Mesenchymal stem cell (in vitro differentiated cells and primary cell): ENCODE data around the gene TYMP.

ENCODE experiments used
- DNase-seq: peaks from one replicate; pipeline ENCODE4 v3.0.0-alpha.2; 2013
- H2AFZ ChIP-seq: one replicate; pipeline ENCODE4 v1.6.1; 2013; ENCODE audit warnings: low read depth, mild to moderate bottlenecking, control low read depth, inconsistent platforms, low read length, moderate library complexity
- H2AK5ac ChIP-seq: 2 replicates; pipeline ENCODE4 v1.6.1; 2013; ENCODE audit warnings: low read length, moderate library complexity, mild to moderate bottlenecking, inconsistent platforms; ENCODE audit not compliant: severe bottlenecking
- H2BK120ac ChIP-seq: one replicate; pipeline ENCODE4 v1.6.1; 2013; ENCODE audit warnings: low read depth, mild to moderate bottlenecking, inconsistent platforms, low read length, moderate library complexity
- H2BK12ac ChIP-seq, 2 experiments: one replicate each; pipeline ENCODE4 v1.6.1; 2013; ENCODE audit warnings: inconsistent platforms in 2 of 2, low read length in 2 of 2, mild to moderate bottlenecking in 2 of 2, moderate library complexity in 2 of 2, control low read depth in 1 of 2
- H2BK15ac ChIP-seq: one replicate; pipeline ENCODE4 v1.6.1; 2013; ENCODE audit warnings: mild to moderate bottlenecking, low read depth, inconsistent platforms; ENCODE audit not compliant: poor library complexity, severe bottlenecking
- H2BK5ac ChIP-seq: 2 replicates; pipeline ENCODE4 v1.6.1; 2013; ENCODE audit warnings: low read depth, mild to moderate bottlenecking, low read length, control low read depth, inconsistent platforms; ENCODE audit not compliant: poor library complexity, severe bottlenecking
- H3K14ac ChIP-seq, 2 experiments: one replicate each; pipeline ENCODE4 v1.6.1; 2013; ENCODE audit warnings: inconsistent platforms in 2 of 2, low read length in 2 of 2, control low read depth in 1 of 2, mild to moderate bottlenecking in 1 of 2, moderate library complexity in 1 of 2
- H3K18ac ChIP-seq, 2 experiments: one replicate each; pipeline ENCODE4 v1.6.1; 2013; ENCODE audit warnings: inconsistent platforms in 2 of 2, low read length in 2 of 2, control low read depth in 1 of 2, low read depth in 1 of 2, mild to moderate bottlenecking in 1 of 2
- H3K23ac ChIP-seq, 2 experiments: one replicate each; pipeline ENCODE4 v1.6.1; 2013; ENCODE audit warnings: inconsistent platforms in 2 of 2, low read length in 2 of 2, mild to moderate bottlenecking in 2 of 2, moderate library complexity in 2 of 2, control low read depth in 1 of 2
- H3K27ac ChIP-seq: 2 replicates; pipeline ENCODE4 v1.5.1; 2013; ENCODE audit warnings: mild to moderate bottlenecking, moderate library complexity, low read length, control low read depth, inconsistent platforms; ENCODE audit not compliant: poor library complexity, severe bottlenecking
- H3K27me3 ChIP-seq, 2 experiments: 2 replicates each; pipeline versions ENCODE4 v1.6.1 to v1.7.0; 2013; ENCODE audit warnings: low read length in 2 of 2, mild to moderate bottlenecking in 2 of 2, moderate library complexity in 2 of 2, control low read depth in 1 of 2, inconsistent platforms in 1 of 2; ENCODE audit not compliant: control insufficient read depth in 1 of 2, insufficient read depth in 1 of 2
- H3K36me3 ChIP-seq, 2 experiments: 2 replicates each; pipeline versions ENCODE4 v1.6.1 to v1.7.0; 2013; ENCODE audit warnings: low read length in 2 of 2, control low read depth in 1 of 2, inconsistent platforms in 1 of 2, low read depth in 1 of 2, mild to moderate bottlenecking in 1 of 2; ENCODE audit not compliant: insufficient read depth in 2 of 2, control insufficient read depth in 1 of 2
- H3K4ac ChIP-seq, 2 experiments: one replicate each; pipeline ENCODE4 v1.6.1; 2013; ENCODE audit warnings: inconsistent platforms in 2 of 2, low read length in 2 of 2, mild to moderate bottlenecking in 2 of 2, moderate library complexity in 2 of 2, control low read depth in 1 of 2, low read depth in 1 of 2
- H3K4me1 ChIP-seq: 2 replicates; pipeline ENCODE4 v1.6.1; 2013; ENCODE audit warnings: low read depth, low read length, control low read depth; ENCODE audit not compliant: control insufficient read depth, insufficient read depth
- H3K4me2 ChIP-seq: 2 replicates; pipeline ENCODE4 v1.6.1; 2013; ENCODE audit warnings: low read length, mild to moderate bottlenecking, inconsistent platforms; ENCODE audit not compliant: poor library complexity, severe bottlenecking
- H3K4me3 ChIP-seq, 2 experiments: 2 replicates each; pipeline versions ENCODE4 v1.5.1 to v1.7.0; 2013; ENCODE audit warnings: low read length in 2 of 2, mild to moderate bottlenecking in 2 of 2, control low read depth in 1 of 2, low read depth in 1 of 2; ENCODE audit not compliant: insufficient read depth in 1 of 2
- H3K79me1 ChIP-seq: replicated peaks from 2 replicates; pipeline ENCODE4 v1.6.1; 2013; ENCODE audit warnings: mild to moderate bottlenecking, control low read depth, low read length, inconsistent platforms; ENCODE audit not compliant: poor library complexity, severe bottlenecking
- H3K9ac ChIP-seq: 2 replicates; pipeline ENCODE4 v1.7.0; 2013; ENCODE audit warnings: mild to moderate bottlenecking, low read length, moderate library complexity
- H3K9me3 ChIP-seq: 2 replicates; pipeline ENCODE4 v1.7.0; 2013; ENCODE audit warnings: mild to moderate bottlenecking, low read length; ENCODE audit not compliant: control insufficient read depth
- H4K8ac ChIP-seq: one replicate; pipeline ENCODE4 v1.6.1; 2013; ENCODE audit warnings: inconsistent platforms, mild to moderate bottlenecking, low read length, moderate library complexity
- H4K91ac ChIP-seq: one replicate; pipeline ENCODE4 v1.6.1; 2013; ENCODE audit warnings: mild to moderate bottlenecking, low read length, inconsistent platforms
- WGBS: methylation state at CpG from one replicate; pipeline ENCODE4 v1.1.7; 2013; ENCODE audit warnings: mixed read lengths; 5-methylcytosine and 5-hydroxymethylcytosine counted together

The TYMP gene

DNA sequence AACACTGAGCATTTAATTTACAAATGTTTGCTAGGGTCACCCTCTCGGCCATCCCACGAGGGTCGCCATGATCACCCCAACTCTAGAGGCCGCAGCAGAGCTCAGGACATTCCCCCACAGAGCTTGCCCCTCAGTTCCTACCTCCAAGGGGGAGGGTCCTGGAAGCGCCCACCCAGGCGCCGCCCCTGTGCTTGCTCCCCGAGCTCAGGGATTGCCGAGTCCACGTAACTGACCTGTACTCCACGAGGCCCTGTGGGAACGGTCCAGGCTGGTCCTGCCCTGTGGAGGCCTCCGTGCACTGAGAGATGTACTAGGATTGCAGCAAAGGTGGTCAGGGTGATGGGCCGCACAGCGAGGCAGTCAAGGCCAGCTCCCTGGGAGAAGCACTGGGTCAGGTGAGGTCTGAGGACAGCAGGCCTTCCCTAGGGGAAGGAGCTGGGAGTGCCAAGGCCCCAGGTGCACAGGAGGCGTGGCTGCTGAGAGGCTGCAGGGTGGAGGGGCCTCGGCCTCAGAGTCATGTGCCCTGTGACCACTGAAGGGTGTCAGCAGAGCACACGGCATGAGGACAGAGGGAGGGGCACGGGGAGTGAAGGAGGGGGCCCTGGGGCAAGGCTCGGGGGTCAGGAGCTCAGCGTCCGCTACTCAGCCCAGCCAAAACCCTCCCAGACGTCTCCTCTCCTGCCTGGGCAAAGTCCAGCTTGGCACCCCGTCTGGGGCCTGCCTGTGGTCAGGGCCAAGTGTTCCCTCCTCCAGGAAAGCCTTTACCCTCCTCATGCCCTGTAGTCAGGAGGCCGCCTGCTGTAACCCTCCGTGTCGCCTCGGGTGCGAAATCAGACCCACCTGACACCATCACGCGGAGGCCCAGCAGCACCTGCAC lies 45.6 kb downstream of the TYMP start:
- no peak overlapping the region for H2AK5ac ChIP-seq
- H3K79me1 ChIP-seq = no peaks in the 10 kb centered on the region
- H3K14ac ChIP-seq = no peak overlapping the region
- no peak overlapping the region for H2BK12ac ChIP-seq
- no peak for DNase-seq
- H3K4me2 ChIP-seq = no peak overlapping the region
- H2BK15ac ChIP-seq = no peak overlapping the region
- H2AFZ ChIP-seq = no peak overlapping the region
- no peaks in the 10 kb centered on the region for H3K9me3 ChIP-seq
- H3K9ac ChIP-seq = no peak overlapping the region
- H4K8ac ChIP-seq = no peak overlapping the region
- peaks cover 0 to 18% of the 10 kb centered on the region in 2 experiments for H3K36me3 ChIP-seq
- H4K91ac ChIP-seq = peak overlapping the region; percentile 2
- H3K27ac ChIP-seq = no peak overlapping the region
- no peak overlapping the region for H3K18ac ChIP-seq
- peaks cover 44% of the 10 kb centered on the region for H3K4me1 ChIP-seq
- H3K4me3 ChIP-seq = no peak overlapping the region
- no peak overlapping the region for H2BK5ac ChIP-seq
- 92% methylated on average over 25 of the region's 31 CpGs for WGBS
- H3K4ac ChIP-seq = no peak overlapping the region
- H3K23ac ChIP-seq = no peak overlapping the region
- H3K27me3 ChIP-seq = peaks cover 23 to 82% of the 10 kb centered on the region in 2 experiments
- no peak overlapping the region for H2BK120ac ChIP-seq

DNA sequence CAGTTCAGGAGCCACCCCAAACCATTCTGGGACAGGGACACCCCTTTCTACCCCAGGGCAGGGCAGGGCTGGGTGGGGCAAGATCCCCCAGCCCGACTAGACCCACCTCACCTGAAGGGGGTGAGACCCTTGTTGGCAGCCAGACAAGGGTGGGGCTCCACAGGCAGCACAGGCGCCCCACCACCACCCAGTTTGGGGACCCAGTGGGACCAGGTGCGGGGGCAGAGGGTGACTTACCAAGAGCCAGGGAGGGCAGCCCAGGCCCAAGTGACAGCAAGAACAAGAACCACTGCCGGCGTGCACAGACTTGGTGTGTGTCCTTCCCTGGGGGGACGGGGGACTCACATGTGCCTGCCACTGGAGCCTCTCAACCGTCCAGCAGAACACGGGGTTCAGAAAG lies 46.3 kb downstream of the TYMP start:
- Histone ChIP-seq H3K4me1 (peaks cover 44% of the 10 kb centered on the region), H3K18ac (no peak overlapping the region), H3K14ac (no peak overlapping the region), H3K36me3 (peaks cover 0 to 18% of the 10 kb centered on the region in 2 experiments), H2BK15ac (no peak overlapping the region), H3K27me3 (peaks cover 23 to 86% of the 10 kb centered on the region in 2 experiments), H3K23ac (no peak overlapping the region), H3K9ac (no peak overlapping the region), H2BK120ac (no peak overlapping the region), H3K4me2 (no peak overlapping the region), H3K27ac (no peak overlapping the region), H3K4ac (no peak overlapping the region), H4K8ac (no peak overlapping the region), H2BK12ac (no peak overlapping the region), H4K91ac (no peak overlapping the region), H3K79me1 (no peaks in the 10 kb centered on the region), H3K9me3 (no peaks in the 10 kb centered on the region), H2BK5ac (no peak overlapping the region), H2AK5ac (no peak overlapping the region), H2AFZ (no peak overlapping the region), H3K4me3 (no peak overlapping the region)
- no peak for DNase-seq
- 93% methylated on average over 8 of the region's 8 CpGs for WGBS

DNA sequence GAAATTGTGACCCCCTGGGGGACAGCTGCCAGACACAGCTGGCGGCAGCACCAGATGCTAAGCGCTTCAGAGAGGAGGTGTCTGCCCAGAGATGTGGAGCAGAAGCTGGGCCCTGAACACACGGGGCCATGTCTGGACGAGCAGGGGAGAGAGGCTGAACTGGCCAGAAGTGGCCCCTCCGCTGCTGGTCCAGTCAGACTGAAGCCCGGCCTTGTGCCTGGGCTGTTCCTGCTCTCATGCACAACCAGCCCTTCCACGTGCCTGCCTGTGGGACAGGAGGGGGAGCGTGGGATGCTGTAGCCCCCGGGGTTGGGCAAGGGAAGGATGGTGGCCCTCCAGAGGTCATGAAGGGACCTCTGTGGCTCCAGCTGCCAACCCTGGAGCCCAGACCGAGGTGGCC lies 46.7 kb downstream of the TYMP start:
- H3K14ac ChIP-seq = no peak overlapping the region
- no peak overlapping the region for H2BK15ac ChIP-seq
- peaks cover 0 to 18% of the 10 kb centered on the region in 2 experiments for H3K36me3 ChIP-seq
- H3K4me3 ChIP-seq = no peak overlapping the region
- DNase-seq = no peak
- H2BK5ac ChIP-seq = no peak overlapping the region
- no peak overlapping the region for H2AFZ ChIP-seq
- H3K27ac ChIP-seq = no peak overlapping the region
- H3K4ac ChIP-seq = no peak overlapping the region
- no peak overlapping the region for H2BK120ac ChIP-seq
- H3K9ac ChIP-seq = no peak overlapping the region
- H3K4me1 ChIP-seq = peaks cover 44% of the 10 kb centered on the region
- H4K8ac ChIP-seq = no peak overlapping the region
- no peak overlapping the region for H4K91ac ChIP-seq
- H3K18ac ChIP-seq = no peak overlapping the region
- WGBS = 88% methylated on average over 9 of the region's 10 CpGs
- no peaks in the 10 kb centered on the region for H3K79me1 ChIP-seq
- H3K4me2 ChIP-seq = no peak overlapping the region
- H2AK5ac ChIP-seq = no peak overlapping the region
- H3K27me3 ChIP-seq = peaks cover 23 to 85% of the 10 kb centered on the region in 2 experiments
- no peaks in the 10 kb centered on the region for H3K9me3 ChIP-seq
- peak overlapping the region in 1 of 2 experiments; percentile 11 for H2BK12ac ChIP-seq
- H3K23ac ChIP-seq = peak overlapping the region in 1 of 2 experiments; percentile 54
